Measurements from ENCODE around the gene FCAR.
"Not testable (repeated sequence)": the region's sequence is repeated elsewhere in the genome, so short reads cannot be mapped to it uniquely, and the experiment has no call there.

The FCAR gene

DNA sequence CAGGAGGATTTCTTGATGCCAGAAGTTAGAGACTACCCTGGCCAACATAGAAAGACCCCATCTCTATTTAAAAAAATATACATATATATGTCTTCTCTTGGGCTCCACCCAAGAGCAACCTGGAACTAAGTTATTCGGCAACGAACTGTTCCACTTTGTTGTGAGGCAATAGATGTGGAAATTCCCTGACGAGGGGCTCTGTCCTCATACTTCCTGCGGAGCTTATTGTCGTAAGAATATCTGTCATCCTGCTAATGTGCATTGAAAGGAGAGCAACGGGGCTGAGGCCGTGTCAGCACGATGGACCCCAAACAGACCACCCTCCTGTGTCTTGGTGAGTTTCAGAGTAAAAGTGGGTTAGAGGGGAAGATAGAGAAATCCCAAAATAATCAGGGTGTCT, at the start of gene FCAR:
Gene FCAR (plus strand): TSS at position 246 of the 400 bp plus-strand sequence. CDS start 55 bp downstream, at position 301.
- TF ChIP-seq, protein P1, sequence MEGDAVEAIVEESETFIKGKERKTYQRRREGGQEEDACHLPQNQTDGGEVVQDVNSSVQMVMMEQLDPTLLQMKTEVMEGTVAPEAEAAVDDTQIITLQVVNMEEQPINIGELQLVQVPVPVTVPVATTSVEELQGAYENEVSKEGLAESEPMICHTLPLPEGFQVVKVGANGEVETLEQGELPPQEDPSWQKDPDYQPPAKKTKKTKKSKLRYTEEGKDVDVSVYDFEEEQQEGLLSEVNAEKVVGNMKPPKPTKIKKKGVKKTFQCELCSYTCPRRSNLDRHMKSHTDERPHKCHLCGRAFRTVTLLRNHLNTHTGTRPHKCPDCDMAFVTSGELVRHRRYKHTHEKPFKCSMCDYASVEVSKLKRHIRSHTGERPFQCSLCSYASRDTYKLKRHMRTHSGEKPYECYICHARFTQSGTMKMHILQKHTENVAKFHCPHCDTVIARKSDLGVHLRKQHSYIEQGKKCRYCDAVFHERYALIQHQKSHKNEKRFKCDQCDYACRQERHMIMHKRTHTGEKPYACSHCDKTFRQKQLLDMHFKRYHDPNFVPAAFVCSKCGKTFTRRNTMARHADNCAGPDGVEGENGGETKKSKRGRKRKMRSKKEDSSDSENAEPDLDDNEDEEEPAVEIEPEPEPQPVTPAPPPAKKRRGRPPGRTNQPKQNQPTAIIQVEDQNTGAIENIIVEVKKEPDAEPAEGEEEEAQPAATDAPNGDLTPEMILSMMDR (IDR thresholded peaks at IDR 0.05; ENCODE audit: borderline replicate concordance, insufficient read depth, low read depth, low read length), result no peak

DNA sequence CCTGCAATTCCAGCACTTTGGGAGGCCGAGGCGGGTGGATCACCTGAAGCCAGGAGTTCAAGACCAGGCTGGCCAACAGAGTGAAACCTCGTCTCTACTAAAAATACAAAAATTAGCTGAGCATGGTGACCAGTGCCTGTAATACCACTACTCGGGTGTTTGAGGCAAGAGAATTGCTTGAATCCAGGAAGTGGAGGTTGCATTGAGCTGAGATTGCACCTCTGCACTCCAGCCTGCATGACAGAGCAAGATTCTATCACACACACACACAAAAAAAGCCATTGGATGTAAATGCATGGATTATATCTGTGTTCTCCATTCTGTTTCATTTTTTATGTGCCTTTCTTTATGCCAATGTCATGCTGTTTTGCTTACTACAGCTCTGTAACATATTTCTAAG, 49.6 kb upstream of the FCAR start:
- not testable (repeated sequence) for H3K4me3 ChIP-seq (ENCODE audit: low read depth, low read length)

More for the DNA sequence above, at the start of gene FCAR:
- H3K4me3 ChIP-seq (ENCODE audit: low read depth, low read length), result no peak within 1 kb of the TSS

DNA sequence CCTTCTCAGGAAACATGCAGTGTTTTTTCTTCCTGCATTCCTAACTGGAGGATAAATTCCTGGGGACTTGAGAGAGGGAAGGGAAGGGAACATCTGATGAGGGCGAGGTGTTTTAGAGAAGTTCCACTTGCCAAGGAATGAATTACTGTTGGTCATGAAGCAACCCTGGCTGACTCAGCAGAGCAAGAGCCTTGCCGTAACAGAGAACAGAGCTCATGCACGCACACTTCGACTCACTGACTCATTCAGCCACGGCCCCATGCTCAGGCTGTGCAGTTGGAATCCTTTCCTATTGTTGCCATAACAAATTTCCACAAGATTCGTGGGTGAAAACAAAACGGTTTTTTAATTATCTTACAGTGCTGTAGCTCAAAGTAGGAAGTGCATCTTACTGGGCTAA, 48.7 kb upstream of the FCAR start:
- not testable (repeated sequence) for H3K4me3 ChIP-seq (ENCODE audit: low read depth, low read length)

DNA sequence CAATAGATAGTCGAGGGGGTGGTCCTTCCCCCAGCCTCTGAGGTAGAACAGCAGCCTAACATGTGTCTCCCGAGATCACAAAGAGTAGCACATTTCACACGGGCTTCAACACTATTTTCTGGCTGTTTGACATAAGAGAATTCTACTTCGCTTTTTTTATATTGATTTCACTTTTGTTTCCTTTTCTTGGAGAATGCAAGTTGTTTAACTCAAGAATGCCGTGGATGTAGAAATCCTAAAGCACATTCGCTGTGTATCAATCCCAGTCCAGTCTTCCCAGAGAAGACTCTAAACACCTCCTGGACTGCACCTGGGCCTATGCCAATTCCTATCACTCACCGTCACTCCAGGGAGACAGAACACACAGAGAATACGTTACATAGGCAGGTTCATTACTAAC, 46.0 kb upstream of the FCAR start:
- H3K4me3 ChIP-seq (ENCODE audit: low read depth, low read length), result not testable (repeated sequence)

DNA sequence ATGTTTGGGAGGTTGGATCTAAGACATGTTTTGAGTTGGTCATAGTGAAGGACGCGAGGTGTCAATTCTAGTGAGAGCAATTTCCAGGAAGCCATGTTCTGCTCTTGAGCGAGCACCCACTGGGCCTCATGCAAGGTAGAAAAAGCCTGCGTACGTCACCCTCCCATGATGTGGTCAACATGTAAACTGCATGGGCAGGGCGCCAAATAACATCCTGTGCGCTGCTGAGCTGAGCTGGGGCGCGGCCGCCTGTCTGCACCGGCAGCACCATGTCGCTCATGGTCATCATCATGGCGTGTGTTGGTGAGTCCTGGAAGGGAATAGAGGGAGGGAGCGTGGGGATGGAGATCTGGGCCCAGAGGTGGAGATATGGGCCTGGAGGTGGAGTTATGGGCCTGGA, 41.5 kb upstream of the FCAR start, which contains the start of gene KIR2DS4:
Gene KIR2DS4 (plus strand): TSS at position 181 of the 400 bp plus-strand sequence.
- H3K4me3 ChIP-seq (ENCODE audit: low read depth, low read length), result not testable (repeated sequence)

DNA sequence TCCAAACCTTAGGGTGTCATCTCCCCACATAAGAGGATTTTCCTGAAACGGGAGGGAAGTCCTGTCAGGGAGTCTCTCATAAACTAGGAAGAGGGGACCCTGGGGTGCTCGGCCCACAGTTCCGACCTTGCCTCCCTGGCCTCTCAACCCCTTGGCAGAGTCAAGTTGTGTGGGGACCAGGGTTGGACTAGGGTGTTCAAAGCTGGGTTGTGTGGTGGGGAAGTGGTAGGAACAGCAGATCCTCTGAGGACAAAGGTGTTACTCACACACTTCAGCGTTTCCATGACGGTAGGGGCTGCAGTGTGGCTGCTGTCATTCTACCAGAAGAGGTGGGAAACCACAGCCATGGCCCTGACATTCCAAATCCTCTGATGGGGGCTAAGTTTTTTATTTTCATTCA, 38.9 kb upstream of the FCAR start:
- not testable (repeated sequence) for H3K4me3 ChIP-seq (ENCODE audit: low read depth, low read length)

DNA sequence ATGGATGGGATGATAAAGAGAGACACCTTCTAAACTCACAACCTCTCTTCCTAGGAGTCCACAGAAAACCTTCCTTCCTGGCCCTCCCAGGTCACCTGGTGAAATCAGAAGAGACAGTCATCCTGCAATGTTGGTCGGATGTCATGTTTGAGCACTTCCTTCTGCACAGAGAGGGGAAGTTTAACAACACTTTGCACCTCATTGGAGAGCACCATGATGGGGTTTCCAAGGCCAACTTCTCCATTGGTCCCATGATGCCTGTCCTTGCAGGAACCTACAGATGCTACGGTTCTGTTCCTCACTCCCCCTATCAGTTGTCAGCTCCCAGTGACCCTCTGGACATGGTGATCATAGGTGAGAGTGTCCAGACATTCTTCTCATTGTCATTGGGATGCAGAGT, 36.5 kb upstream of the FCAR start:
- H3K4me3 ChIP-seq (ENCODE audit: low read depth, low read length), result not testable (repeated sequence)

DNA sequence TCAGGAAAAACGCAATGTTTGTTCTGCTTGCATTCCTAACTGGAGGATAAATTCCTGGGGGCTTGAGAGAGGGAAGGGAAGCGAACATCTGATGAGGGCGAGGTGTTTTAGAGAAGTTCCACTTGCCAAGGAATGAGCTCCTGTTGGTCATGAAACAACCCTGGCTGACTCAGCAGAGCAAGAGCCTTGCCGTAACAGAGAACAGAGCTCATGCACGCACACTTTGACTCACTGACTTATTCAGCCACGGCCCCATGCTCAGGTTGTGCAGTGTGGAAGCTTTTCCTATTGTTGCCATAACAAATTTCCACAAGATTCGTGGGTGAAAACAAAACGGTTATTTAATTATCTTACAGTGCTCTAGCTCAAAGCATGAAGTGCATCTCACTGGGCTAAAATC, 30.9 kb upstream of the FCAR start:
- H3K4me3 ChIP-seq (ENCODE audit: low read depth, low read length), result not testable (repeated sequence)

DNA sequence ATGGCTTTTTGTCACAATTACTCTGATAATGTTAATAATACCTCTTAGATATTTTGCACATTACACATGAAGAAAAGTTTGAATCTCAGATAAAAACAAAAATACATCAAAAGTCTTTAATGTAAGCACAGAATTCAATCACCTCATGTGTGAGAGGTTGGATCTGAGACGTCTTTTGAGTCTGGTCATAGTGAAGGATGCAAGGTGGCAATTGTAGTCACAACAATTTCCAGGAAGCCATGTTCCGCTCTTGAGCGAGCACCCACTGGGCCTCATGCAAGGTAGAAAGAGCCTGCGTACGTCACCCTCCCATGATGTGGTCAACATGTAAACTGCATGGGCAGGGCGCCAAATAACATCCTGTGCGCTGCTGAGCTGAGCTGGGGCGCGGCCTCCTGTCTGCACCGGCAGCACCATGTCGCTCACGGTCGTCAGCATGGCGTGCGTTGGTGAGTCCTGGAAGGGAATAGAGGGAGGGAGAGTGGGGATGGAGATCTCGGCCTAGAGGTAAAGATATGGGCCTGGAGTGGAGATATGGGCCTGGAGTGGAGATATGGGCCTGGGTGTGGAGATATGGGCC, 23.9 kb upstream of the FCAR start, which contains the start of gene KIR3DL2:
Gene KIR3DL2 (plus strand): TSS at position 383 of the 580 bp plus-strand sequence. CDS start 33 bp downstream, at position 416.
- H3K4me3 ChIP-seq (ENCODE audit: low read depth, low read length), result not testable (repeated sequence)

DNA sequence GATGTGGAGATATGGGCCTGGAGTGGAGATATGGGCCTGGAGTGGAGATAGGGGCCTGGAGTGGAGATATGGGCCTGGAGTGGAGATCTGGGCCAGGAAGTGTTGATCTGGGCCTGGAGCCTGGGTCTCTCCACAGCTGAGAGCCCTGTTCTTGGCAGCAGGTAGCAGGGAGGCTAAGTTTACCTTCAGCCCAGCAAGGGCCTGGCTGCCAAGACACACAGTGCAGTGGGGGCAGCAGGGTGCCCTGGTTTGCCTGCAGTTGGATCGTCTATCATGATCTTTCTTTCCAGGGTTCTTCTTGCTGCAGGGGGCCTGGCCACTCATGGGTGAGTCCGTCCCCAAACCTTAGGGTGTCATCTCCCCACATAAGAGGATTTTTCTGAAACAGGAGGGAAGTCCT, 23.1 kb upstream of the FCAR start:
- H3K4me3 ChIP-seq (ENCODE audit: low read depth, low read length), result no peak overlapping the region
- TF ChIP-seq, protein P1 (IDR thresholded peaks at IDR 0.05; ENCODE audit: borderline replicate concordance, insufficient read depth, low read depth, low read length), result no peak

DNA sequence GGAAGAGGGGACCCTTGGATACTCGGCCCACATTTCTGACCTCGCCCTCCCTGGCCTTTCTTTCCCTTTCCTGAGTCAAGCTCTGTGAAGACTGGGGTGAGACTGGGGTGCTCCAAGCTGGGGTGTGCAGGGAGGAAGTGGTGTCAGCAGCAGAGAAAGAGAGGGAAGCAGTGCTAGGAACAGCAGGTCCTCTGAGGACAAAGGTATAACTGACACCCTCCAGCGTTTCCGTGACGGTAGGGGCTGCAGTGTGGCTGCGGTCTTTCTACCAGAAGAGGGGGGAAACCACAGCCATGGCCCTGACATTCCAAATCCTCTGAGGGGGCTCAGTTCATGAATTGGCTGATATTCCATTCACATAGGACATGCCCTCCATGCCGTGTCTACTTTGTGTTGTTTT, 22.7 kb upstream of the FCAR start:
- no peak overlapping the region for H3K4me3 ChIP-seq (ENCODE audit: low read depth, low read length)
- TF ChIP-seq, protein P1 (IDR thresholded peaks at IDR 0.05; ENCODE audit: borderline replicate concordance, insufficient read depth, low read depth, low read length), result no peak

DNA sequence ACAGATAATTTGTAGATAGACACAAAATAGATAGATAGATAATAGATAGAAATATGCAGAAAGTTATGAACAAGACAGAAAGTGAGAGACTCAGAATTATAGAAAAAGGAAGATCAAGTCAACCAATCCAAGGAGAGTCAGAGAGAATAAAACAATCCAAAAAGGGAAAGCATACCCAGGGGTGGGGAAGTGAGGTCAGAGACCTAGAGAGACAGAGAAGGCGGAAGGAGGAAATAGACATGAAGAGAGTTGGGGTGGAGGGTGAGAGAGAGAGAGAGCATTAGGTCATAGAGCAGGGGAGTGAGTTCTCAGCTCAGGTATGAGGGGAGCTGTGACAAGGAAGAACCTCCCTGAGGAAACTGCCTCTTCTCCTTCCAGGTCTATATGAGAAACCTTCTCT, 18.8 kb upstream of the FCAR start:
- H3K4me3 ChIP-seq (ENCODE audit: low read depth, low read length), result not testable (repeated sequence)

DNA sequence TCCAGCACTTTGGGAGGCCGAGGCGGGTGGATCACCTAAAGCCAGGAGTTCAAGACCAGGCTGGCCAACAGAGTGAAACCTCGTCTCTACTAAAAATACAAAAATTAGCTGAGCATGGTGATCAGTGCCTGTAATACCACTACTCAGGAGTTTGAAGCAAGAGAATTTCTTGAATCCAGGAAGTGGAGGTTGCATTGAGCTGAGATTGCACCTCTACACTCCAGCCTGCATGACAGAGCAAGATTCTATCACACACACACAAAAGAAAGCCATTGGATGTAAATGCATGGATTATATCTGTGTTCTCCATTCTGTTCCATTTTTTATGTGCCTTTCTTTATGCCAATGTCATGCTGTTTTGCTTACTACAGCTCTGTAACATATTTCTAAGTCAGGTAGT, 15.6 kb upstream of the FCAR start:
- H3K4me3 ChIP-seq (ENCODE audit: low read depth, low read length), result not testable (repeated sequence)

DNA sequence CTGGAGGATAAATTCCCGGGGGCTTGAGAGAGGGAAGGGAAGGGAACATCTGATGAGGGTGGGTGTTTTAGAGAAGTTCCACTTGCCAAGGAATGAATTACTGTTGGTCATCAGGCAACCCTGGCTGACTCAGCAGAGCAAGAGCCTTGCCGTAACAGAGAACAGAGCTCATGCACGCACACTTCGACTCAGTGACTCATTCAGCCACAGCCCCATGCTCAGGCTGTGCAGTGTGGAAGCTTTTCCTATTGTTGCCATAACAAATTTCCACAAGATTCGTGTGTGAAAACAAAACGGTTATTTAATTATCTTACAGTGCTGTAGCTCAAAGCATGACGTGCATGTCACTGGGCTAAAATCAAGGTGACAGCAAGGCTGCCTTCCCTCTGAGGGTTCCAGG, 14.6 kb upstream of the FCAR start:
- not testable (repeated sequence) for H3K4me3 ChIP-seq (ENCODE audit: low read depth, low read length)

DNA sequence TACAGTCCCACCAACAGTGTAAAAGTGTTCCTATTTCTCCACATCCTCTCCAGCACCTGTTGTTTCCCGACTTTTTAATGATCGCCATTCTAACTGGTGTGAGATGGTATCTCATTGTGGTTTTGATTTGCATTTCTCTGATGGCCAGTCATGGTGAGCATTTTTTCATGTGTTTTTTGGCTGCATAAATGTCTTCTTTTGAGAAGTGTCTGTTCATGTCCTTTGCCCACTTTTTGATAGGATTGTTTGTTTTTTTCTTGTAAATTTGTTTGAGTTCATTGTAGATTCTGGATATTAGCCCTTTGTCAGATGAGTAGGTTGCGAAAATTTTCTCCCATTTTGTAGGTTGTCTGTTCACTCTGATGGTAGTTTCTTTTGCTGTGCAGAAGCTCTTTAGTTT, 10.6 kb upstream of the FCAR start:
- not testable (repeated sequence) for H3K4me3 ChIP-seq (ENCODE audit: low read depth, low read length)

Data from GM12875 (cell line).